AG10803 (cell line): ENCODE results near the gene DRAP1.

Experiments used
- DNase-seq: peaks from one replicate; pipeline ENCODE4 v3.0.0; 2010; ENCODE audit warnings: low read depth
- H3K4me3 ChIP-seq: 2 replicates; pipeline ENCODE4 v1.5.1; 2011; ENCODE audit warnings: mild to moderate bottlenecking, low read length, control low read depth
- TF ChIP-seq, protein P1 (sequence below): conservative IDR thresholded peaks from 2 replicates; pipeline ENCODE4 v1.5.1; 2011; ENCODE audit warnings: mild to moderate bottlenecking, low read length, control low read depth, inconsistent platforms

The DRAP1 gene

DNA sequence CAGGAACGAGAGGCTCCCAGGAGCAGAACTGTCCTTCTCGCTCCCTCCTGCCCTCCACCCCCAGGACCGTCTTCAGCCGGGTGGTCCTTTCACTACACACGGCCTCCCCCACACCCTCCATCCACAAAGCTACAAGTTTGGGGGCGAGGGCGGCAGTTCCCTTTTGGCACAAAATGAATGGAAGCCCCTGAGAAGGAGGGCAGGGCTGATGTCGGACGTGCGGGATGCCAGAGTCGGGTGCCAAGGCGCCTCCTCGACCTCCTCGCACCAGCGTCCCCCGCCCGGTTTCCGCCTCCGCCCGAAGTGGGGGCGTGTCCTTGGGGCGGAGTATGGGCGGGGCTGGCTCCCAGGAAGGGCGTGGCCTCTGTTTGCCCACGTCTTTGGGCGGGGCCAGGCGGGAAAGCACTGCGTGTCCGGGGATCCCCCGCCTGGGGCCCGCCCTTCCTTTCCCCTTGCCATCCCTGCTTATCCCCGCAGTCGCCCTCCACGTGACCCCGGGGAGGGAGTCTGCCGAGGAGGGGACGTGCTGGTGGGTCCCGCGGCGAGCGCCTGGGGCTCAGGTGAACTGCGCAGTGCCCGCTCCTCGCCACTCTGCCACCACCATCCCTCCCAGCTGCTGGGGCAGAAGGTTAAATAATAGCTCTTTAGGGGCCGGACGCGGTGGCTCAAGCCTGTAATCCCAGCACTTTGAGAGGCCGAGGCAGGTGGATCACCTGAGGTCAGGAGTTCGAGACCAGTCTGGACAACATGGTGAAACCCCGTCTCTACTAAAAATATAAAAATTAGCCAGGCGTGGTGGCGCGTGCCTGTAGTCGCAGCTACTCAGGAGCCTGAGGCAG, 45.7 kb upstream of the DRAP1 start:
- TF ChIP-seq, protein P1, sequence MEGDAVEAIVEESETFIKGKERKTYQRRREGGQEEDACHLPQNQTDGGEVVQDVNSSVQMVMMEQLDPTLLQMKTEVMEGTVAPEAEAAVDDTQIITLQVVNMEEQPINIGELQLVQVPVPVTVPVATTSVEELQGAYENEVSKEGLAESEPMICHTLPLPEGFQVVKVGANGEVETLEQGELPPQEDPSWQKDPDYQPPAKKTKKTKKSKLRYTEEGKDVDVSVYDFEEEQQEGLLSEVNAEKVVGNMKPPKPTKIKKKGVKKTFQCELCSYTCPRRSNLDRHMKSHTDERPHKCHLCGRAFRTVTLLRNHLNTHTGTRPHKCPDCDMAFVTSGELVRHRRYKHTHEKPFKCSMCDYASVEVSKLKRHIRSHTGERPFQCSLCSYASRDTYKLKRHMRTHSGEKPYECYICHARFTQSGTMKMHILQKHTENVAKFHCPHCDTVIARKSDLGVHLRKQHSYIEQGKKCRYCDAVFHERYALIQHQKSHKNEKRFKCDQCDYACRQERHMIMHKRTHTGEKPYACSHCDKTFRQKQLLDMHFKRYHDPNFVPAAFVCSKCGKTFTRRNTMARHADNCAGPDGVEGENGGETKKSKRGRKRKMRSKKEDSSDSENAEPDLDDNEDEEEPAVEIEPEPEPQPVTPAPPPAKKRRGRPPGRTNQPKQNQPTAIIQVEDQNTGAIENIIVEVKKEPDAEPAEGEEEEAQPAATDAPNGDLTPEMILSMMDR: no peak
- peak; percentile 88 for DNase-seq

DNA sequence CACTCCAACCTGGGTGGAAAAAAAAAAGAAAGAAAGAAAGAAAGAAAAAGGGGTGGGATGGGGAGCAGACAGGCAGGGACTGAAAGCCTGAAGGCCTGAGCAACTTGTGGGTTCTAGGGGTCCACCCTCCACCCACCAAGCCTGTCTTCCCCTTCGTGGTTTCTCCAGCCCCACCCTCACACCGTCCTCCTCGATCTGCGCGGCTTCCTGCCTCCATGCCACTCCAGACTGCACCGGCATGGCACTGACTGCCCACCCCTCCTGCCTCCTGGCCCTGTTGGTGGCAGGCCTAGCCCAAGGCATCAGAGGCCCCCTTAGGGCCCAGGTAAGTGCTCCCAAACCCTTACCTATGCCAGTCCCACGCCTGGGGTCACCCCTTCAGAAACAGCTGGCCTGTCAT, 39.6 kb upstream of the DRAP1 start, which contains the start of gene CTSW:
Gene CTSW, plus strand, starts transcription at position 221 of the 400 bp plus-strand sequence. Its CDS starts 18 bp downstream, at position 239.
- no peak for DNase-seq
- TF ChIP-seq, protein P1: no peak
- no peak within 1 kb of the TSS for H3K4me3 ChIP-seq

More for the DNA sequence above, 45.7 kb upstream of the DRAP1 start:
- peak overlapping the region; percentile 81 for H3K4me3 ChIP-seq

DNA sequence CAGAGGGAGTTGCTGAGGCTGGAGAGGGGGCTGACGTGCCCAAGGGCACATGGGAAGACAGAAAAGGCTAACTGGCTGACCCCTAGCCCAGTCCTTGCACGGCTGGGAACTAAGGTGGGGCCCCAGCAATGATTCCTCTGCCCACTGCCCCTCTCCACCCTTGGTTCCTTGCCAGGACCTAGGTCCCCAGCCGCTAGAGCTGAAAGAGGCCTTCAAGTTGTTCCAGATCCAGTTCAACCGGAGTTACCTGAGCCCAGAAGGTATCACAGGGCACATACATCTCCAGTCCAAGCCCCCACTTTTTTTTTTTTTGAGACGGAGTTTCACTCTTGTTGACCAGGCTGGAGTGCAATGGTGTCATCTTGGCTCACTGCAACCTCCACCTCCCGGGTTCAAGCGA, 39.2 kb upstream of the DRAP1 start:
- TF ChIP-seq, protein P1: no peak
- H3K4me3 ChIP-seq: no peak overlapping the region
- DNase-seq: no peak

DNA sequence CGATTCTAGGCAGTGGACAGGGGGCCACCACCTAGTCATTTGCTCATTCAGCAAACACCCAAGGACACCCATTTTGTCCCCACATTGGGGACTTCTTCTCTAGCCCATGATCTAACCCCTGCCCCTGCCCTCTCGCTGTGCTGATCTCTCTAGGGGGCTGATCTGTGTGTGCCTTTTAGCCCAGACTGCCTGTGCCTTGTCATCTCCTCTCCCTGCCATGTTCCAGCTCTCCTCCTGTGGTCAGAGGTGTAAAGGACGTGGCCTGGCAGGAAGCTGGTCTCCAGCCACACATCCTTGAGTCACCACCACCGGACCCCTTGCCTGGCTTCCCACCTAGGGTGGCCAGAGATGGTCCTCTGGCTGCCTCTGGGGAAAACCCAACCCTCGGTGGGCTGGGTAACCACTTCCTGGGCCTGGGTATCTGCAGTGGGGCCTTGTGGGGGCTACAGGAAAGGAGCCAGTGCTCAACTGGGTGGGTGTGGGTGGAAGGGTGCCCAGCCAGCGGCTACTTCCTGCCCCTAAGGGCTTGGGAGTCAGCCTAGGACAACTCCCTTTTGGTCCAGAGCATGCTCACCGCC, 38.3 kb upstream of the DRAP1 start:
- no peak overlapping the region for H3K4me3 ChIP-seq
- TF ChIP-seq, protein P1: no peak
- DNase-seq: no peak

DNA sequence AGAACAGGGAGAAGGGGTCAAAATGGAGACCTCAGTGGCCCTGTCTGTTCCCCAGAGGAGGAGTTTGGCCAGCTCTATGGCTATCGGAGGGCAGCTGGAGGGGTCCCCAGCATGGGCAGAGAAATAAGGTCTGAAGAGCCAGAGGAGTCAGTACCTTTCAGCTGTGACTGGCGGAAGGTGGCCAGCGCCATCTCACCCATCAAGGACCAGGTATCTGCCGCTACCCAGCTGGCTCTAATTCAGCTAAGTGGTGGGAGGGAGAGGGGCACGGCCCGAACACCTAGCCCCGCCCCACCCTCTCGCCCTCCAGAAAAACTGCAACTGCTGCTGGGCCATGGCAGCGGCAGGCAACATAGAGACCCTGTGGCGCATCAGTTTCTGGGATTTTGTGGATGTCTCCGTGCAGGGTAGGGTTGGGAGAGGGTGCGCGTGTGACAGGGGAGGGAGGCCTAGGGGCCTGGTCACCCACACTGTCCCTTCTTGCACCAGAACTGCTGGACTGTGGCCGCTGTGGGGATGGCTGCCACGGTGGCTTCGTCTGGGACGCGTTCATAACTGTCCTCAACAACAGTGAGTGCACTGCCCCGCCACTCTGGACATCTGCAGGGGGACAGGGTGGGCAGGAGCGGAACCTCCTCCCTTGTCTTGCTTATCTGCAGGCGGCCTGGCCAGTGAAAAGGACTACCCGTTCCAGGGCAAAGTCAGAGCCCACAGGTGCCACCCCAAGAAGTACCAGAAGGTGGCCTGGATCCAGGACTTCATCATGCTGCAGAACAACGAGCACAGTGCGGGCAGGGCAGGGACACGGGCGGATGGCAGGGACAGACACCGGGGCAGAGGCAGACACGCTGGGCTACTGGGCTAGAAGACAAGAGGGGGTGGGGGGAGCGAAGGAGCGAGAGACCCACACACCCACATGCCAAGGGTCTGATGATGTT, 36.8 kb upstream of the DRAP1 start:
- no peak for DNase-seq
- no peak overlapping the region for H3K4me3 ChIP-seq
- TF ChIP-seq, protein P1: no peak

DNA sequence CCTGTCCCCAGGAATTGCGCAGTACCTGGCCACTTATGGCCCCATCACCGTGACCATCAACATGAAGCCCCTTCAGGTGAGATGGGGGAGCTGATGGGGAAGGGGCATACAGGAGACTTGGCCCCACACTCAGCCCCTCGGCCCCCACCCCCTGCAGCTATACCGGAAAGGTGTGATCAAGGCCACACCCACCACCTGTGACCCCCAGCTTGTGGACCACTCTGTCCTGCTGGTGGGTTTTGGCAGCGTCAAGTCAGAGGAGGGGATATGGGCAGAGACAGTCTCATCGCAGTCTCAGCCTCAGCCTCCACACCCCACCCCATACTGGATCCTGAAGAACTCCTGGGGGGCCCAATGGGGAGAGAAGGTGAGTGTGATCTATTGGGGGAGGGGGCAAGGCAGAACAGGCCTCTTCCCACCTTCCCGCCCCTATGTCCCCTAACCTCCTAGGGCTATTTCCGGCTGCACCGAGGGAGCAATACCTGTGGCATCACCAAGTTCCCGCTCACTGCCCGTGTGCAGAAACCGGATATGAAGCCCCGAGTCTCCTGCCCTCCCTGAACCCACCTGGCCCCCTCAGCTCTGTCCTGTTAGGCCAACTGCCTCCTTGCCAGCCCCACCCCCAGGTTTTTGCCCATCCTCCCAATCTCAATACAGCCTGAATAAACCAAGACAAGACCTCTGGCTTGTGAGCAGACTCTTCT, 36.0 kb upstream of the DRAP1 start:
- TF ChIP-seq, protein P1: no peak
- no peak overlapping the region for H3K4me3 ChIP-seq
- DNase-seq: no peak
